IPS DF 6.9 (cell line): Measurements from ENCODE around the gene CYP2C18.
"Not testable (repeated sequence)": the region's sequence is repeated elsewhere in the genome, so short reads cannot be mapped to it uniquely, and the experiment has no call there.

ENCODE experiments used
- DNase-seq: peaks from one replicate; pipeline ENCODE4 v3.0.0-alpha.2; 2013; ENCODE audit warnings: low read depth, low spot score
- H3K27ac ChIP-seq: one replicate; pipeline ENCODE4 v1.5.1; 2013; ENCODE audit warnings: low read length, control low read depth
- H3K27me3 ChIP-seq: 2 replicates; pipeline ENCODE4 v1.6.1; 2013; ENCODE audit warnings: mild to moderate bottlenecking, low read length; ENCODE audit not compliant: control insufficient read depth, insufficient read depth
- H3K36me3 ChIP-seq: 2 replicates; pipeline ENCODE4 v1.6.1; 2013; ENCODE audit warnings: low read length; ENCODE audit not compliant: control insufficient read depth, insufficient read depth
- H3K4me1 ChIP-seq: 2 replicates; pipeline ENCODE4 v1.6.1; 2013; ENCODE audit warnings: low read length; ENCODE audit not compliant: control insufficient read depth, insufficient read depth
- H3K4me3 ChIP-seq: 2 replicates; pipeline ENCODE4 v1.5.1; 2013; ENCODE audit warnings: mild to moderate bottlenecking, low read length
- H3K9me3 ChIP-seq: 2 replicates; pipeline ENCODE4 v1.6.1; 2013; ENCODE audit warnings: low read length, inconsistent platforms; ENCODE audit not compliant: control insufficient read depth, insufficient read depth
- WGBS: extraction: QIAGEN DNeasy Blood & Tissue Kit; methylation state at CpG from one replicate; pipeline ENCODE4 v1.1.7; 2013; ENCODE audit warnings: mixed read lengths, missing lambda C conversion rate; ENCODE audit not compliant: insufficient read length, insufficient coverage; 5-methylcytosine and 5-hydroxymethylcytosine counted together

CYP2C18 gene

DNA sequence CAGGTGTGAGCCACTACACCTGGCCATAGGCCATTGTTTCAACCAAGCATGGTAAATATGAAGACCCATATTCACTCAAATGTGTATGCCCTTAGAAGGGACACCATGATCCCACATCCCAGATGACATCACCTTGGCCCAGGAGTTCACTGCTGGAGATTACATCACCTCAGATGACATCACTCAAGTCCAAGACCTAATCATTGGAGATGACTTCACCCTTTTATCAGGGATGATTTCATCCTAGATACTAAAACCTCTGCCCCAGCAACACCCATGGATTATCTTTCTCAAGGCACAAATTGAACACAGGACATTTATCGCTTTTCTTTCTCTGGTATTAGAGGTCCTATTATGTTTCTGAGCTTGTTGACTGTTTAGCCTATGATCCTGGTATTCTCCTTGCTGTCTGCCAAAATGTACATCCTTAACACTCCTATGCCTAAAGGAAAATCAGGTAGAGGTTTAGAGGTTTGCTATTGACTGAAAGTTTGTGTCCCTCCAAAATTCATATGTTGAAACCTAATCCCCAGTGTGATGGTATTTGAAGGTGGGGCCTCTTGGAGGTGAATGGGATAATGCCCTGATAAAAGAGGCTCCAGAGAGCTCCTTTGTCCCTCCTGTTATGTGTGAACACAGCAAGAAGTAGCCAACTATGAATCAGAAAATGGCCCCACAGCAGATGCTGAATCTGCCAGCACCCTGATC lies 9.8 kb upstream of the CYP2C18 start:
- DNase-seq = no peak
- WGBS = no CpG with 5 or more reads among the region's 1 CpG
- H3K36me3 ChIP-seq = no peaks in the 10 kb centered on the region
- no peak overlapping the region for H3K4me3 ChIP-seq
- no peaks in the 10 kb centered on the region for H3K9me3 ChIP-seq
- no peak overlapping the region for H3K27ac ChIP-seq
- H3K27me3 ChIP-seq = no peaks in the 10 kb centered on the region
- no peaks in the 10 kb centered on the region for H3K4me1 ChIP-seq

DNA sequence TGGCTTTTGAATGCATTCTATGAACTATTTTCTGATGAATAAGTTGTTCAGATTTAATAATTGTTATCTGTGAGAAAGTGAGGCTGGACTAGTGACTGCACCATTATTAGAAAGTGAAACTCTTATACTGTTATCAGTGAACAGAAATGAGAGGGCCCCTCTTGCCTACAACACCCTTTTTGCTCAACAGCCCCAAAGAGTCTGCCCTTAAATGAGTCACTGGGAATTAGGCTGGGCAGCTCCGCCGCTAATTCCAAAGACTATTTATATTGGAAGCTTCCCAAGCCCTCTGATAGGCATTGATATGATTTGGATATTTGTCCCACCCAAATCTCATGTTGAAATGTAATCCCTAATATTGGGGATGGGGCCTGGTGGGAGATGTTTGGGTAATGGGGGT lies 7.0 kb upstream of the CYP2C18 start:
- Histone ChIP-seq H3K27me3 (no peaks in the 10 kb centered on the region), H3K27ac (no peak overlapping the region), H3K4me3 (no peak overlapping the region), H3K4me1 (no peaks in the 10 kb centered on the region), H3K9me3 (no peaks in the 10 kb centered on the region), H3K36me3 (no peaks in the 10 kb centered on the region)
- no peak for DNase-seq
- WGBS = no CpG with 5 or more reads among the region's 2 CpGs

DNA sequence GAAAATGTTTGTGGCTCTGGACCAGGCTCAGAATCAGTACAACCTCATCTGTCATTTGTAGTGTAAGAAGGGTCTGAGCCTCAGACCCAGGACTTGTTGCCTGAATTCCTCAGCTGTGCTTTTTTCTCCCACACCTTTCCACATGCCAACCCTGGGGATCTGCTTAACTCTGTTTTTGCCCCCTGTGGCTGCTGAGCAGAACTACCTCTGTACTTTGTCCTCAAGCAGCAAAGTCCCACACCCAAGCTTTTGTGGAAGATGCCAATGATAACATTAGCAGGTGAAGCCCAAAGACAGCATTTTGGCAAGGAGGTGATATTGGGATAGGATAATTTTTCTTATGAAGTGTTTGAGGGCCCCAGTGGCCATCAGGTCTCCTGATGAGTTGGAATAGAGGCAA lies 5.8 kb upstream of the CYP2C18 start:
- DNase-seq = no peak
- no peak overlapping the region for H3K27ac ChIP-seq
- no peaks in the 10 kb centered on the region for H3K9me3 ChIP-seq
- H3K4me1 ChIP-seq = no peaks in the 10 kb centered on the region
- H3K36me3 ChIP-seq = no peaks in the 10 kb centered on the region
- no peak overlapping the region for H3K4me3 ChIP-seq
- no peaks in the 10 kb centered on the region for H3K27me3 ChIP-seq

DNA sequence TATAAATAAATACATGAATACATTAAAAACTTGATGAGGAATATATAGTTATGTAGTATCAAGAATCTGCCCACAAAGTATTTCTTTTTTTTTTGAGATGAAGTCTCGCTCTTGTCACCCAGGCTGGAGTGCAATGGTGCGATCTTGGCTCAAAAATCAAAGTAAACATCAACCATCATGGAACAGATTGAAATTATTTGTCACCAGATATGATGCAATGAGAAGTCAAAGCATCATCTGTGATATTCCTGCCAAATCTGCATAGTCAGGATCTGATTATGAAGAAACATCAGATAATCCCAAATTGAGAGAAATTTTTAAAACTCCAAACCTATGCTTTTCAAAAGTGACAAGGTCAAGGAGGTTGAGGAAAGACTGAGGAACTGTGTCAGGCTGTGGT lies 5.1 kb upstream of the CYP2C18 start:
- Histone ChIP-seq H3K36me3 (no peaks in the 10 kb centered on the region), H3K27me3 (no peaks in the 10 kb centered on the region), H3K4me1 (no peaks in the 10 kb centered on the region), H3K27ac (no peak overlapping the region), H3K9me3 (no peaks in the 10 kb centered on the region), H3K4me3 (no peak overlapping the region)
- no peak for DNase-seq
- no CpG with 5 or more reads among the region's 2 CpGs for WGBS

GRCh38 chr10:94680544-94680943 lies 3.0 kb upstream of the CYP2C18 start:
- no peak for DNase-seq

DNA sequence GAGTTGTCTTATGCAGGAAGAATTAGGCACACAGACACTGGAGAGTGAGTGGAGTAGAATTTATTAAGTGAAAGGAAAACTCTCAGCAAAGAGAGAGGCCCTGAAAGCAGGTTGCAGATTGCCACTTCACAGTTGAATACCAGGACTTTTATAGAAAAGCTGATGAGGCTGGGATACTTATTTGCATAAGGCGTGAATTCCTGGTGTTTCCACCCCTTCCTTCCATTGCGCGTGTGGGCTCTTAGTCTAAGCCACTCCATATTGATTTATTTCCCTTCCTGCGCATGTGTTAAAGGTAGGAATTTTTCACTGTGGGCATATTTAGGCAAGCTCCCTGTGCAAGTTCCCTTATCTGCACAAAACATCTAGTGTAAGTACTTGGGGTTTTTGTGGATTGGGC lies 893 bp upstream of the CYP2C18 start:
- H3K36me3 ChIP-seq, H3K9me3 ChIP-seq, H3K4me1 ChIP-seq, H3K4me3 ChIP-seq, DNase-seq, H3K27ac ChIP-seq, H3K27me3 ChIP-seq: not testable (repeated sequence)
- no CpG with 5 or more reads among the region's 4 CpGs for WGBS

More at GRCh38 chr10:94680544-94680943, 3.0 kb upstream of the CYP2C18 start:
- Histone ChIP-seq H3K4me1 (no peaks in the 10 kb centered on the region), H3K36me3 (no peaks in the 10 kb centered on the region), H3K9me3 (no peaks in the 10 kb centered on the region), H3K27ac (no peak overlapping the region), H3K27me3 (no peaks in the 10 kb centered on the region), H3K4me3 (no peak overlapping the region)
- WGBS = no CpG with 5 or more reads among the region's 1 CpG

- H3K27me3 ChIP-seq = no peaks in the 10 kb centered on the region
- WGBS = no CpG with 5 or more reads among the region's 11 CpGs
Measured at GRCh38 chr10:94687625-94688248, 4.2 kb downstream of the CYP2C18 start.

DNA sequence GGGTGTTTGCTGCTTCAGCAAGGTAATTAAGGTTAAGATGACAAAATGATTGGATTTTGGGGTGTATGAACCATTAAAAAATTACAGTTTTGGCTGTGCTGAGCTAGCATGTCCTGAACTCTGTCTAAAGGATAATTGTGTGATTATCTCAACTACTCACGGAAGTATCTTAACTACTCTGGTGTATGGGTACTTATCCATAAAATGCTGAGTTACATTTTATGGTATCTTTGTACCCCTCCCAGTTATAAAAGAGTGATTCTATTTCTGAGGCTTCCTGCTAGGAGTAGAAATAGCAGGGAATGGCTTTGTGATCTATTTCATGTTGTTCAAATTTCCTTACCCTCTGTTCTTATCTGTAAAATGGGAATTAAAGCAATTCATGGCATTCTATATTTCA lies 22.6 kb downstream of the CYP2C18 start:
- Histone ChIP-seq H3K27me3 (no peaks in the 10 kb centered on the region), H3K27ac (no peak overlapping the region), H3K36me3 (no peaks in the 10 kb centered on the region), H3K9me3 (no peaks in the 10 kb centered on the region), H3K4me3 (no peak overlapping the region), H3K4me1 (no peaks in the 10 kb centered on the region)
- WGBS = no CpG with 5 or more reads among the region's 1 CpG
- DNase-seq = no peak

More at GRCh38 chr10:94687625-94688248, 4.2 kb downstream of the CYP2C18 start:
- H3K4me1 ChIP-seq = no peaks in the 10 kb centered on the region
- H3K4me3 ChIP-seq = no peak overlapping the region
- no peak for DNase-seq
- H3K9me3 ChIP-seq = no peaks in the 10 kb centered on the region
- H3K27ac ChIP-seq = no peak overlapping the region
- no peaks in the 10 kb centered on the region for H3K36me3 ChIP-seq

- Histone ChIP-seq H3K4me3 (no peak overlapping the region), H3K27ac (no peak overlapping the region), H3K9me3 (no peaks in the 10 kb centered on the region), H3K36me3 (no peaks in the 10 kb centered on the region), H3K27me3 (no peaks in the 10 kb centered on the region), H3K4me1 (no peaks in the 10 kb centered on the region)
- DNase-seq = no peak
Measured at GRCh38 chr10:94710578-94710977, 27.0 kb downstream of the CYP2C18 start.

DNA sequence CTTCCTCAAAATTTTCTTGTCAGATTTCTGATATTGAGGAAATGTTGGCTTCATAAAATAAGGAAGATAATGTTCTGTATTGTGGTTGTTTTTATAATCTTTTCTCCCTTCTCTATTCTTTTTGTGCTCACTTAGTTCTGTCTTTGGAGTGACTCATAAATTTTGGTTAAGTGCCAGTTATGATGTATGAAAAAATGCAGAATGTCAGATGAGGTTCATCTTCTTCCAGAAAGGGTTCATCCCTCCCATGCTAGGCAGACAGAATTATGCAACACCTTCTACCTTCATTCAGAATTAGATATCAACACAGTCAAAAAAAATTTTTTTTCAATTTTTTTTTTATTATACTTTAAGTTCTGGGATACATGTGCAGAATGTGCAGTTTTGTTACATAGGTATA lies 42.3 kb downstream of the CYP2C18 start:
- Histone ChIP-seq H3K27me3 (no peaks in the 10 kb centered on the region), H3K4me1 (no peaks in the 10 kb centered on the region), H3K9me3 (no peaks in the 10 kb centered on the region), H3K27ac (no peak overlapping the region), H3K4me3 (no peak overlapping the region), H3K36me3 (no peaks in the 10 kb centered on the region)
- no peak for DNase-seq

DNA sequence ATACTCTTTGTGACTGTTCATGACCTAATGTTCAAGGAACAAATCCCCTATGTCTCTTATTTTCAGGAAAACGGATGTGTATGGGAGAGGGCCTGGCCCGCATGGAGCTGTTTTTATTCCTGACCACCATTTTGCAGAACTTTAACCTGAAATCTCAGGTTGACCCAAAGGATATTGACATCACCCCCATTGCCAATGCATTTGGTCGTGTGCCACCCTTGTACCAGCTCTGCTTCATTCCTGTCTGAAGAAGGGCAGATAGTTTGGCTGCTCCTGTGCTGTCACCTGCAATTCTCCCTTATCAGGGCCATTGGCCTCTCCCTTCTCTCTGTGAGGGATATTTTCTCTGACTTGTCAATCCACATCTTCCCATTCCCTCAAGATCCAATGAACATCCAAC lies 51.7 kb downstream of the CYP2C18 start:
- WGBS = no CpG with 5 or more reads among the region's 3 CpGs
- no peak overlapping the region for H3K27ac ChIP-seq
- no peak for DNase-seq
- no peaks in the 10 kb centered on the region for H3K9me3 ChIP-seq
- no peaks in the 10 kb centered on the region for H3K36me3 ChIP-seq
- H3K4me1 ChIP-seq = no peaks in the 10 kb centered on the region
- H3K27me3 ChIP-seq = no peaks in the 10 kb centered on the region
- H3K4me3 ChIP-seq = no peak overlapping the region
